HepG2 (cell line): ENCODE data around the gene SBK2. TPM values are rescaled to one million over a fixed set of nuclear protein-coding genes. Genes with fewer than 3 reads are reported as not detected.
A peak's percentile ranks its signal among the peaks of the same experiment; 100 is the strongest.

ENCODE experiments used
- BCLAF1 ChIP-seq: fragments of 450-650 bp; IDR thresholded peaks from 2 replicates; pipeline ENCODE4 v1.6.1; 2017; ENCODE audit warnings: mild to moderate bottlenecking
- BRF2 ChIP-seq: sonication (generic); formaldehyde crosslinking; IDR thresholded peaks from 2 replicates; pipeline ENCODE4 v1.8.1; 2022; ENCODE audit warnings: mild to moderate bottlenecking, missing genetic modification reagents
- CCDC6 ChIP-seq: sonication (generic); formaldehyde crosslinking; IDR thresholded peaks from 2 replicates; pipeline ENCODE4 v1.8.1; 2022; ENCODE audit warnings: mild to moderate bottlenecking, missing genetic modification reagents, moderate library complexity
- ELK4 ChIP-seq: sonication (generic); formaldehyde crosslinking; IDR thresholded peaks from 2 replicates; pipeline ENCODE4 v1.9.0; 2021; ENCODE audit warnings: missing genetic modification reagents, borderline replicate concordance
- GATA4 ChIP-seq: sonication (generic); IDR thresholded peaks from 2 replicates; pipeline ENCODE4 v1.6.1; 2016; ENCODE audit warnings: antibody characterized with exemption, low read depth, borderline replicate concordance
- GRHL1 ChIP-seq: sonication (generic); formaldehyde crosslinking; conservative IDR thresholded peaks from 2 replicates; pipeline ENCODE4 v1.8.0; 2022; ENCODE audit warnings: missing genetic modification reagents
- ISL2 ChIP-seq: sonication (generic); formaldehyde crosslinking; IDR thresholded peaks from 2 replicates; pipeline ENCODE4 v1.5.0; 2020; ENCODE audit warnings: missing genetic modification reagents
- MEIS2 ChIP-seq: sonication (generic); formaldehyde crosslinking; IDR thresholded peaks from 2 replicates; pipeline ENCODE4 v1.9.0; 2021; ENCODE audit warnings: mild to moderate bottlenecking, missing genetic modification reagents
- MIER3 ChIP-seq: IDR thresholded peaks from 2 replicates; pipeline ENCODE4 v1.6.1; 2016; ENCODE audit warnings: missing compliant biosample characterization, borderline replicate concordance
- NR2C2 ChIP-seq: sonication (generic); formaldehyde crosslinking; IDR thresholded peaks from 2 replicates; pipeline ENCODE4 v1.4.0; 2020; ENCODE audit warnings: missing genetic modification reagents, mild to moderate bottlenecking, moderate library complexity, borderline replicate concordance
- NR2F2 ChIP-seq: IDR thresholded peaks from 2 replicates; pipeline ENCODE4 v1.6.1; 2012; ENCODE audit warnings: low read depth, inconsistent platforms, borderline replicate concordance
- ONECUT2 ChIP-seq: sonication (generic); formaldehyde crosslinking; IDR thresholded peaks from 2 replicates; pipeline ENCODE4 v1.4.0; 2020; ENCODE audit warnings: missing genetic modification reagents
- POLR2G ChIP-seq: fragments of 200-400 bp; formaldehyde crosslinking; IDR thresholded peaks from 2 replicates; pipeline ENCODE4 v1.6.1; 2018; ENCODE audit warnings: mild to moderate bottlenecking, low read depth, low read length, moderate library complexity
- RORA ChIP-seq: sonication (generic); formaldehyde crosslinking; IDR thresholded peaks from 2 replicates; pipeline ENCODE4 v1.5.0; 2020; ENCODE audit warnings: mild to moderate bottlenecking, missing genetic modification reagents, moderate library complexity
- RXRB ChIP-seq: IDR thresholded peaks from 2 replicates; pipeline ENCODE4 v1.6.1; 2016; ENCODE audit warnings: borderline replicate concordance, missing genetic modification reagents, missing compliant biosample characterization
- TFE3 ChIP-seq: IDR thresholded peaks from 2 replicates; pipeline ENCODE4 v1.6.1; 2016
- ZNF180 ChIP-seq: sonication (generic); formaldehyde crosslinking; IDR thresholded peaks from 2 replicates; pipeline ENCODE4 v1.4.0; 2020; ENCODE audit warnings: low read depth, missing genetic modification reagents, borderline replicate concordance
- ZNF597 ChIP-seq: sonication (generic); formaldehyde crosslinking; IDR thresholded peaks from 2 replicates; pipeline ENCODE4 v1.5.0; 2020; ENCODE audit warnings: missing genetic modification reagents
- ZNF644 ChIP-seq: IDR thresholded peaks from 2 replicates; pipeline ENCODE4 v1.6.1; 2016; ENCODE audit warnings: low read depth
- polyA plus RNA-seq, 8 experiments: library from polyadenylated mRNA; depleted of rRNA in 3 of 8; stranded (reverse) in 7 of 8; unstranded in 1 of 8; fragments of >200 nt; fragmentation: Illumina TruSeq in 4 of 8; extraction: Trizol in 4 of 8; gene quantifications; 2 replicates each; pipeline versions ENCODE4 v1.2.1 to v1.2.3, GENCODE V29; 2011 to 2016; ENCODE audit warnings: low read depth in 4 of 8, missing spikeins in 1 of 8, mixed read lengths in 1 of 8; ENCODE audit not compliant: insufficient read depth in 1 of 8
- total RNA-seq, 5 experiments: library from RNA; depleted of rRNA; stranded (reverse); fragments of >200 nt; fragmentation: Illumina TruSeq; extraction: Trizol; gene quantifications; 2 replicates each; pipeline ENCODE4 v1.2.3, GENCODE V29; 2016; ENCODE audit warnings: low read depth in 1 of 5

Gene SBK2
- total and polyA plus RNA-seq, 2 of the 13 experiments (the other 11 are each of a cell fraction or from before 2014, with no cell fraction given) = 0.24 TPM; not detected in 1

GRCh38 chr19:55553217-55554182 is 16.6 kb upstream of the SBK2 start (continued):
- TF ChIP-seq ZNF597 (CRISPR knock-in tag) (no peak), TFE3 (no peak), GRHL1 (CRISPR knock-in tag) (no peak), BCLAF1 (no peak), ISL2 (CRISPR knock-in tag) (0 out of 2 replicates have a peak, but pooled peaks have one; percentile 37), ZNF644 (CRISPR knock-in tag) (no peak), ZNF180 (no peak), BRF2 (CRISPR knock-in tag) (no peak), MEIS2 (no peak), ONECUT2 (peak; percentile 95), ELK4 (no peak), NR2C2 (no peak), GATA4 (no peak), RORA (CRISPR knock-in tag) (no peak), RXRB (CRISPR knock-in tag) (peak; percentile 77), NR2F2 (no peak), CCDC6 (CRISPR knock-in tag) (peak; percentile 57; the same call in 1 of the 2 replicates), POLR2G (no peak), MIER3 (CRISPR knock-in tag) (peak; percentile 53; the same call in 1 of the 2 replicates)
